A673 (cell line): ENCODE results near the gene CCDC92.

Experiments used
- CTCF ChIP-seq: fragments of 300-800, 200-600 bp; sonication (generic); conservative IDR thresholded peaks from 2 replicates; pipeline ENCODE4 v1.5.1; 2017; ENCODE audit warnings: low read depth, mild to moderate bottlenecking, antibody characterized with exemption, low read length, moderate library complexity, mixed read lengths
- EZH2 ChIP-seq: fragments of 200-600 bp; sonication (generic); IDR thresholded peaks from 2 replicates; pipeline ENCODE4 v1.6.1; 2017; ENCODE audit warnings: borderline replicate concordance, low read depth, mild to moderate bottlenecking, mixed read lengths, antibody characterized with exemption, low read length; ENCODE audit not compliant: poor library complexity, severe bottlenecking

GRCh38 chr12:123952037-123952436 lies 20.6 kb downstream of the CCDC92 start:
- TF ChIP-seq CTCF, result no peak
- TF ChIP-seq EZH2, result no peak
